Endothelial cell of umbilical vein (primary cell): ENCODE data around the gene MLLT1.

ENCODE experiments used
- CTCF ChIP-seq, 2 donors: IDR thresholded peaks; 1 replicate in 1 of 2; 2 replicates in 1 of 2; pipeline ENCODE4 v1.5.1; 2011; ENCODE audit warnings: low read length in 2 of 2, mild to moderate bottlenecking in 2 of 2, moderate library complexity in 2 of 2, control low read depth in 1 of 2, inconsistent platforms in 1 of 2, low read depth in 1 of 2; ENCODE audit not compliant: insufficient read depth in 1 of 2; ENCODE audit errors: extremely low read depth in 1 of 2
- EZH2 ChIP-seq: IDR thresholded peaks from 2 replicates; pipeline ENCODE4 v1.6.1; 2012; ENCODE audit warnings: borderline replicate concordance, low read depth, mild to moderate bottlenecking, moderate library complexity, low read length, inconsistent platforms; ENCODE audit not compliant: severe bottlenecking

- no peak for TF ChIP-seq EZH2
- no peak for TF ChIP-seq CTCF (IDR thresholded peaks at IDR 0.05; ENCODE audit: extremely low read depth in 1 of 2, insufficient read depth in 1 of 2, low read depth in 1 of 2, low read length in 2 of 2)
Observed at GRCh38 chr19:6278051-6278450, 1.7 kb downstream of the MLLT1 start.
